Urothelium cell line (cell line): ENCODE results near the gene PLA2G4F.
"Not testable (repeated sequence)": the region's sequence is repeated elsewhere in the genome, so short reads cannot be mapped to it uniquely, and the experiment has no call there.

Experiments
- DNase-seq: peaks from one replicate; pipeline ENCODE4 v3.0.0; 2011; ENCODE audit warnings: low spot score, mixed read lengths
- FAIRE-seq: peaks from 2 replicates; lab custom pipeline; 2011; peaks lifted over from hg19 to GRCh38; lab: Jason Lieb, UNC

PLA2G4F gene

DNA sequence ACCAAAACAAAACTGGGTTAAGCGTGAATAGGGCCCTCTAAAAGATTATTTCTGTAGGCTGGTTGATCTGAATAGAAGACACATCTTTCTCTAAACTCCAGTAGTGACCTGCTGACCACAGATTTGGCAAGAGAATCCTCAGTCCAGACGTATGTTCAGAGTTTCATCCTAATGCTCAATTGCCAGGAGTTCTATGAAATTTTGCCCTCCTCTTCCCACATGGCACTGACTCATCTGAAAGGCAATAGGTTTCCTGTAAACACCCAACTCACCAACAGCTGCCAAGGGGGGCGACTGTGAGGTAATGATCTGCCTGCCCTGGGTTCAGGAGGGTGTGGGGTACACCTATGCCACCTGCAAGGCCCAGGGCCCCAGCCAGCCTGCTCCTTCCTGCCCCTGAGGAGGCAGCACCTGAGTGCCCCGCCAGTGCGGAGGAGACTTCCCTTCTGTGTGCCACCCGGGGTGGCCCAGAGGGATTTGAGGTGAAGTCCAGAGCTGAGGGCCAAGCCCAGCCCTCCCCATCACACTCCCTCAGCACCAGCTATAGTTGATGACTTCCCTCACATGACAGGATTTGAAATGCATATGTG lies 53.7 kb downstream of the PLA2G4F start:
- no peak for FAIRE-seq
- peak; percentile 60 for DNase-seq

GRCh38 chr15:42101861-42102260 lies 54.6 kb downstream of the PLA2G4F start:
- DNase-seq (no peak), FAIRE-seq (no peak)

- DNase-seq: no peak
- no peak for FAIRE-seq
These were observed 56.2 kb downstream of the PLA2G4F start for GRCh38 chr15:42100021-42100800.

- DNase-seq (no peak), FAIRE-seq (no peak)
These were observed 59.4 kb downstream of the PLA2G4F start for GRCh38 chr15:42097018-42097417.

DNA sequence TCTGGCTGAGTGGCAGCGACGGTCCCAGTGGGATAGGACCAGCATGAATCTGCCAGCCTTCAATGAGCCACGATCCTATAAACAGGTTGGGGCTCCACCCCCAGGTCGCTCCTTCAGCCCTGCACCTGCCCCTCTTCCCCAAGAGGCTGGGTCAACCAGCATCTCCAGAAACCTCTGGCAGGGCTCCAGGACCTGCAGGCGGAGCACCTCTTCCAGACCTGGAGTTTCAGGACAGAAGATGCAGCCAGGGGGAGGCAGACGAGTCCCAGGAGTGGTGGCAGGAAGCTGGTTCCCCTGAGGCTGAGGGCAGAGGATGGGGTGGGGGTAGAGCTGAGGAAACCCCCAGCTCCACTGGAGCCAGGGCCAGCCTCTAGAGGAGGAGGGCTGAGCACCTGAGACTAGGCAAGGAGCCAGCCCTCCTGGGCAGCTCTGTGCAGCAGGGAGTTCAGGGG lies 61.9 kb downstream of the PLA2G4F start, which contains the start of gene PLA2G4D:
Gene PLA2G4D, minus strand, starts transcription at position 51 of the 452 bp plus-strand sequence. CDS start 103 bp downstream, outside the sequence.
- DNase-seq: no peak
- FAIRE-seq: no peak

DNA sequence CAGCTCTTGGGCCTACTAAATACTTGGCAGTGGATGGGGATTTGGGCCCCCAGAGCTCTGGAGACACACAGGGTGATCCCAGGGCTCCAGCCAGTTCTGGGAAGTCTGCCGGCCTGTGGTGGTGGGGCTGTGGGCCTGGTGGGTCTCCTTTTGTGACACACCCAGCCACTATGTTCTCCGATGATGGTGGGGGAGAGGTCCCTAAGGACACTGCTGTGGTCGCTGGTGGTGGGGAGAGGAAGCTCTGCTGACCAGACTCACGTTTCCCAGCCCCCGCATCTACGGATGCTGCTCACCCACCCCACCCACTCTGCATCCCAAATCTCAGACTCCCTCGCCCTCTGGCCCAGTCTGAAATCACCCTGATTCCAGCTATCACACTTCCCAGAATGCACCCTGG lies 62.5 kb downstream of the PLA2G4F start:
- DNase-seq (no peak), FAIRE-seq (no peak)

DNA sequence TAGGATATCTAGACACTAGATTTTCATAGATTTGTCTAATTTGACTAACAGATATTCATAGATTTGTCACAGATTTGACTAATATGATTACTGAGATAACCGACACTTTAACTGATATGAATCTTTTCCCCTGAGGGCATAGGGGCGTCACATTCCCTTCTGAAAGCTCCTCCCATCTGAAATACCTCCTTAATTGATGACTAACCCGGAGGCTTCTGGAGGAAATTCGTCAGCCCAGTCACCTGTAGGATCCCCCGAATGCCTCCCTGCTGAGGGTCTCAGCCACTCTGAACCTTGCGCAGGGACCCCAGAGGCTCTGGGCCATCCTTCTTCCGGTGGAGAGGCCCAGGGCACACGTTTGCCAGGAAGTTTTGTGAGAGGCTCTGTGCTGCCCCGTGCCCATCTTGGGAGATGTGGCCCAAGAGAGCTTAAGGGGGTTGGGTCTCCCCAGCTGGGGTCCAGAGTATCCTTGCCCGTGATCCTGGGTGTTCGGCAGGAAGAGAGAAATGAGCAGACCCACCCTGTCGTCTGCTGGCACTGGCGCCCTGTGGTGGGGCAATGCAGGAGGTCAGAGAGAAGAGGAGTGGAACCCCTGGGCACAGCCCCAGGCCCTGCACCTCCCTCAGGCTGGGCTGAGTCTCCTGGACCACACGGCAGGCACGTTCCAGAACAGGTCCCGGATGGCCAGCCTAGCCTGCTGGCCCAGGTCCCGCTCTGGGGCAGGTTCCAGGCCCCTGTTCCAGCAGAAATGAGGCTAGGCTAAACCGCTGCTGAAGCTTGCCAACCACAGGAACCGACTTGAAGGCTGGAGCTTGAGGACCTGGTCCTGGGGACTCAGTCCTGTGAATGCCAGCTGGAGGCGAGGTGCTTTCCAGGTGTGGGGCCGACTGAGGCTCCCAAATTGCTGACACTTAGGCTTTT lies 63.8 kb downstream of the PLA2G4F start:
- FAIRE-seq (no peak), DNase-seq (no peak)

GRCh38 chr15:42091753-42092397 lies 64.6 kb downstream of the PLA2G4F start:
- not testable (repeated sequence) for FAIRE-seq, DNase-seq

GRCh38 chr15:42090781-42091180 lies 65.7 kb downstream of the PLA2G4F start:
- no peak for DNase-seq
- FAIRE-seq: no peak

DNA sequence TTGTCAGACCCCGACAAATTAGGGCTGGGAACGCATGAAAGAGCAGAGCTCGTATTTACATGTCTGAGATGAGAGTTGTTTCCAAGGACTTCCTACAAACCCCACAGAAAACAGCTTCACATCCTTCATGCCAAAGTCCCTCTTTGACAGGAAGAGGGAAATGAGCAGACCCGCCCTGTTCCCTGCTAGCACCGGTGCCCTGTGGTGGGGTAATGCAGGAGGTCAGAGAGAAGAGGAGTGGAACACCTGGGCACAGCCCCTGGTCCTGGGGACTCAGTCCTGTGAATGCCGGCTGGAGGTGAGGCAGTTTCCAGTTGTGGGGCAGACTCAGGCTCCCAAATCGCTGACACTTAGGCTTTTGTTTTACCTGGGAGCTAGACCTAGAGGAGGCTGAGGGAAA lies 66.1 kb downstream of the PLA2G4F start:
- FAIRE-seq: no peak
- DNase-seq: no peak

- no peak for DNase-seq
- no peak for FAIRE-seq
These were observed 66.5 kb downstream of the PLA2G4F start for GRCh38 chr15:42089942-42090341.
